Measurements from ENCODE around the gene KCNJ6. TPM values are rescaled to one million over a fixed set of nuclear protein-coding genes. Genes with fewer than 3 reads are reported as not detected.
"Not testable (repeated sequence)": the region's sequence is repeated elsewhere in the genome, so short reads cannot be mapped to it uniquely, and the experiment has no call there.

KCNJ6 gene
- total RNA-seq, 1 experiment from 2014 or later = 1.2 TPM

- no peak overlapping the region for H3K4me3 Mint-ChIP-seq
- peaks cover 18 to 38% (median 21%) of the 10 kb centered on the region in 3 experiments for H3K36me3 Mint-ChIP-seq (ENCODE audit: insufficient read depth in 1 of 3, low read depth in 3 of 3)
- H3T11ph ChIP-seq (ENCODE audit: low read length) = no peak overlapping the region
- H3K79me1 ChIP-seq (ENCODE audit: insufficient read depth, low read depth, low read length, poor library complexity, severe bottlenecking) = no peaks in the 10 kb centered on the region
- no peak overlapping the region for H2AK5ac ChIP-seq (ENCODE audit: insufficient read length, low read length)
- no peaks in the 10 kb centered on the region for H3K4me1 ChIP-seq (ENCODE audit: insufficient read depth, low read length)
- no peak overlapping the region for H3K27ac ChIP-seq (ENCODE audit: insufficient read length, low read depth, low read length)
- H3K27me3 ChIP-seq (ENCODE audit: insufficient read depth, low read length) = no peaks in the 10 kb centered on the region
- no peak overlapping the region for H3K9ac ChIP-seq (ENCODE audit: extremely low read depth, insufficient read length, low read length)
- H3K56ac ChIP-seq (ENCODE audit: insufficient read length, low read depth, low read length) = no peak overlapping the region
- DNase-seq = no peak
- no peaks in the 10 kb centered on the region for H3K27me3 Mint-ChIP-seq (ENCODE audit: low read depth)
- no peak overlapping the region for H3K14ac ChIP-seq (ENCODE audit: insufficient read depth, low read length)
- no peak overlapping the region for H2BK5ac ChIP-seq (ENCODE audit: insufficient read length, low read length)
- no peak overlapping the region for H3K18ac ChIP-seq (ENCODE audit: insufficient read length, low read depth, low read length)
- no peaks in the 10 kb centered on the region for H4K20me1 ChIP-seq (ENCODE audit: control insufficient read depth, insufficient read depth, insufficient read length)
- no peak overlapping the region for H2AFZ ChIP-seq (ENCODE audit: low read length)
- no peak overlapping the region for H4K5ac ChIP-seq (ENCODE audit: insufficient read length, low read depth, low read length)
- H3K27ac Mint-ChIP-seq = no peak overlapping the region
- no peaks in the 10 kb centered on the region for H3K79me2 ChIP-seq (ENCODE audit: insufficient read depth, low read length)
- H3K9me3 ChIP-seq (ENCODE audit: control insufficient read depth, low read depth, low read length) = peaks cover 20% of the 10 kb centered on the region
- H3K4ac ChIP-seq (ENCODE audit: low read depth, low read length) = no peak overlapping the region
- TF ChIP-seq, protein P1, sequence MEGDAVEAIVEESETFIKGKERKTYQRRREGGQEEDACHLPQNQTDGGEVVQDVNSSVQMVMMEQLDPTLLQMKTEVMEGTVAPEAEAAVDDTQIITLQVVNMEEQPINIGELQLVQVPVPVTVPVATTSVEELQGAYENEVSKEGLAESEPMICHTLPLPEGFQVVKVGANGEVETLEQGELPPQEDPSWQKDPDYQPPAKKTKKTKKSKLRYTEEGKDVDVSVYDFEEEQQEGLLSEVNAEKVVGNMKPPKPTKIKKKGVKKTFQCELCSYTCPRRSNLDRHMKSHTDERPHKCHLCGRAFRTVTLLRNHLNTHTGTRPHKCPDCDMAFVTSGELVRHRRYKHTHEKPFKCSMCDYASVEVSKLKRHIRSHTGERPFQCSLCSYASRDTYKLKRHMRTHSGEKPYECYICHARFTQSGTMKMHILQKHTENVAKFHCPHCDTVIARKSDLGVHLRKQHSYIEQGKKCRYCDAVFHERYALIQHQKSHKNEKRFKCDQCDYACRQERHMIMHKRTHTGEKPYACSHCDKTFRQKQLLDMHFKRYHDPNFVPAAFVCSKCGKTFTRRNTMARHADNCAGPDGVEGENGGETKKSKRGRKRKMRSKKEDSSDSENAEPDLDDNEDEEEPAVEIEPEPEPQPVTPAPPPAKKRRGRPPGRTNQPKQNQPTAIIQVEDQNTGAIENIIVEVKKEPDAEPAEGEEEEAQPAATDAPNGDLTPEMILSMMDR (conservative IDR thresholded peaks at IDR 0.05) = no peak
- no peak overlapping the region for H2BK12ac ChIP-seq (ENCODE audit: insufficient read length, low read depth, low read length)
- no peak overlapping the region for H4K91ac ChIP-seq (ENCODE audit: insufficient read length, low read depth, low read length)
- no peak overlapping the region for H2BK20ac ChIP-seq (ENCODE audit: low read depth, low read length, poor library complexity, severe bottlenecking)
- H2BK120ac ChIP-seq (ENCODE audit: low read depth, low read length, poor library complexity, severe bottlenecking) = no peak overlapping the region
- H3K4me1 Mint-ChIP-seq = no peaks in the 10 kb centered on the region; a peak in 1 of 4 replicates
- H3K23me2 ChIP-seq (ENCODE audit: insufficient read length, low read depth, low read length, poor library complexity, severe bottlenecking) = no peaks in the 10 kb centered on the region
- H2BK15ac ChIP-seq (ENCODE audit: low read depth, low read length) = no peak overlapping the region
- no CpG with 5 or more reads among the region's 2 CpGs for WGBS (ENCODE audit: extremely low coverage, insufficient read length, low lambda C conversion rate)
- H3K4me2 ChIP-seq (ENCODE audit: insufficient read depth, insufficient read length, low read length) = no peak overlapping the region
- peaks cover 34 to 38% of the 10 kb centered on the region in 2 experiments for H3K9me3 Mint-ChIP-seq
- no peak overlapping the region for H3K23ac ChIP-seq (ENCODE audit: insufficient read length, low read depth, low read length)
- no peak overlapping the region for H4K8ac ChIP-seq (replicated peaks; ENCODE audit: insufficient read length, low read depth, low read length)
Measured at GRCh38 chr21:37578471-37579126, 337.7 kb downstream of the KCNJ6 start.

- DNase-seq; H3K27ac ChIP-seq (ENCODE audit: insufficient read length, low read depth, low read length); H2BK5ac ChIP-seq (ENCODE audit: insufficient read length, low read length); H4K20me1 ChIP-seq (ENCODE audit: control insufficient read depth, insufficient read depth, insufficient read length); H3K4ac ChIP-seq (ENCODE audit: low read depth, low read length); H2AK5ac ChIP-seq (ENCODE audit: insufficient read length, low read length); H2AFZ ChIP-seq (ENCODE audit: low read length); H3T11ph ChIP-seq (ENCODE audit: low read length); H3K9ac ChIP-seq (ENCODE audit: extremely low read depth, insufficient read length, low read length); H3K23ac ChIP-seq (ENCODE audit: insufficient read length, low read depth, low read length); H3K4me1 Mint-ChIP-seq; H3K4me1 ChIP-seq (ENCODE audit: insufficient read depth, low read length); H4K5ac ChIP-seq (ENCODE audit: insufficient read length, low read depth, low read length); H2BK20ac ChIP-seq (ENCODE audit: low read depth, low read length, poor library complexity, severe bottlenecking); H4K91ac ChIP-seq (ENCODE audit: insufficient read length, low read depth, low read length); H2BK120ac ChIP-seq (ENCODE audit: low read depth, low read length, poor library complexity, severe bottlenecking); H3K14ac ChIP-seq (ENCODE audit: insufficient read depth, low read length); H3K4me2 ChIP-seq (ENCODE audit: insufficient read depth, insufficient read length, low read length); H3K23me2 ChIP-seq (ENCODE audit: insufficient read length, low read depth, low read length, poor library complexity, severe bottlenecking); H4K8ac ChIP-seq (replicated peaks; ENCODE audit: insufficient read length, low read depth, low read length); H3K27me3 ChIP-seq (ENCODE audit: insufficient read depth, low read length); H3K18ac ChIP-seq (ENCODE audit: insufficient read length, low read depth, low read length); H3K4me3 Mint-ChIP-seq; H3K27ac Mint-ChIP-seq; H2BK15ac ChIP-seq (ENCODE audit: low read depth, low read length); H3K56ac ChIP-seq (ENCODE audit: insufficient read length, low read depth, low read length); H2BK12ac ChIP-seq (ENCODE audit: insufficient read length, low read depth, low read length); H3K79me2 ChIP-seq (ENCODE audit: insufficient read depth, low read length); H3K79me1 ChIP-seq (ENCODE audit: insufficient read depth, low read depth, low read length, poor library complexity, severe bottlenecking); H3K27me3 Mint-ChIP-seq (ENCODE audit: low read depth): not testable (repeated sequence)
- H3K9me3 ChIP-seq (ENCODE audit: control insufficient read depth, low read depth, low read length) = peaks cover 20% of the 10 kb centered on the region
- H3K36me3 Mint-ChIP-seq (ENCODE audit: insufficient read depth in 1 of 3, low read depth in 3 of 3) = peaks cover 18 to 38% (median 21%) of the 10 kb centered on the region in 3 experiments
- no CpG with 5 or more reads among the region's 1 CpG for WGBS (ENCODE audit: extremely low coverage, insufficient read length, low lambda C conversion rate)
- peaks cover 34 to 38% of the 10 kb centered on the region in 2 experiments for H3K9me3 Mint-ChIP-seq
Measured at GRCh38 chr21:37576929-37577328, 339.3 kb downstream of the KCNJ6 start.

Data from H9 (cell line).